Testis (tissue), 3 donors: Measurements from ENCODE around the gene SAMD4B. TPM values are rescaled to one million over a fixed set of nuclear protein-coding genes. Genes with fewer than 3 reads are reported as not detected.

Experiments
- DNase-seq: peaks from one replicate; pipeline ENCODE4 v3.0.0-alpha.2; 2019
- H3K27ac ChIP-seq, 2 donors: fragments of 200-600 bp; sonication (generic); one replicate each; pipeline ENCODE4 v1.5.1; 2019
- H3K27me3 ChIP-seq: fragments of 200-600 bp; sonication (generic); one replicate; pipeline ENCODE4 v1.5.1; 2019
- H3K36me3 ChIP-seq: fragments of 200-600 bp; sonication (generic); one replicate; pipeline ENCODE4 v1.5.1; 2017; ENCODE audit warnings: low read depth; ENCODE audit errors: missing control alignments
- H3K4me1 ChIP-seq: fragments of 200-600 bp; sonication (generic); one replicate; pipeline ENCODE4 v1.5.1; 2019
- H3K4me3 ChIP-seq, 2 donors: fragments of 200-600 bp; sonication (generic); one replicate each; pipeline ENCODE4 v1.5.1; 2017 to 2019
- H3K9me3 ChIP-seq: fragments of 200-600 bp; sonication (generic); one replicate; pipeline ENCODE4 v1.5.1; 2017
- POLR2A ChIP-seq: fragments of 450-650 bp; IDR thresholded peaks from one replicate; pipeline ENCODE4 v1.6.1; 2017; ENCODE audit warnings: antibody characterized with exemption, mild to moderate bottlenecking, moderate library complexity
- WGBS, 2 donors: methylation state at CpG; one replicate each; pipeline ENCODE4 v1.1.5; 2018; 5-methylcytosine and 5-hydroxymethylcytosine counted together
- intact Hi-C: fragments of 100-400 bp; cut with DNase I; formaldehyde crosslinking; loops from one replicate; pipeline ENCODE4 v1.15.1; 2023; ENCODE audit warnings: low total_unique reads
- polyA plus RNA-seq: library from polyadenylated mRNA; stranded (reverse); fragments of 350-450 nt; fragmentation: Illumina TruSeq; extraction: RNeasy Lipid Tissue Mini Kit (QIAGEN cat#74804); gene quantifications from one replicate; pipeline ENCODE4 v1.2.3, GENCODE V29; 2014; ENCODE audit warnings: low read depth, low replicate concordance; ENCODE audit not compliant: insufficient read depth
- total RNA-seq, 2 donors: library from RNA; depleted of rRNA; stranded (reverse); fragments of >200 nt; gene quantifications; one replicate each; pipeline ENCODE4 v1.2.3, GENCODE V29; 2016
- TF ChIP-seq, protein P1 (sequence below), 3 experiments: fragments of 450-650 bp in 2 of 3; fragments of 200-600 bp in 1 of 3; sonication (generic) in 1 of 3; IDR thresholded peaks; one replicate each; pipeline ENCODE4 v1.5.1; 2016 to 2019; ENCODE audit warnings: antibody characterized with exemption in 3 of 3, mild to moderate bottlenecking in 2 of 3, moderate library complexity in 1 of 3

SAMD4B gene
- total and polyA plus RNA-seq, 3 donors from 2014 or later, result 159 to 276 (median 228) TPM

DNA sequence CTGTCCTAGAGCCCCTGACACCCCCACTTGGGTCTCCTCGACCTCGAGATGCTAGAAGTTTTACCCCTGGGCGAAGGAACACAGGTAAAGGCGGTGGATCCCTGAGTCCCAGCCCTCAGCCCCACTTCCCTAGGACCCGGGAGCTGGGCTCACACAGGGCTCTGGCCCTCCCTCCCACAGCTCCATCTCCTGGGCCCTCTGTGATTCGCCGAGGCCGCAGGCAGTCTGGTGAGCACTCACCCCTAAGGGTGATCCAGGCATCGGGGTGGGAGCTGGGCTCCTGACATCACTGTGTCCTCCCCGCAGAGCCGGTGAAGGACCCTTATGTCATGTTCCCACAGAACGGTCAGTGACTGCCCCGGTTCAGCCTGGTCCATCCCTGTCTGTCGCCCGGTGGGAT, 78.5 kb downstream of the SAMD4B start:
- Histone ChIP-seq H3K4me1 (no peaks in the 10 kb centered on the region), H3K9me3 (no peaks in the 10 kb centered on the region), H3K27ac (no peak overlapping the region), H3K4me3 (no peak overlapping the region), H3K27me3 (no peaks in the 10 kb centered on the region), H3K36me3 (no peaks in the 10 kb centered on the region)
- no peak for TF ChIP-seq POLR2A
- TF ChIP-seq, protein P1, sequence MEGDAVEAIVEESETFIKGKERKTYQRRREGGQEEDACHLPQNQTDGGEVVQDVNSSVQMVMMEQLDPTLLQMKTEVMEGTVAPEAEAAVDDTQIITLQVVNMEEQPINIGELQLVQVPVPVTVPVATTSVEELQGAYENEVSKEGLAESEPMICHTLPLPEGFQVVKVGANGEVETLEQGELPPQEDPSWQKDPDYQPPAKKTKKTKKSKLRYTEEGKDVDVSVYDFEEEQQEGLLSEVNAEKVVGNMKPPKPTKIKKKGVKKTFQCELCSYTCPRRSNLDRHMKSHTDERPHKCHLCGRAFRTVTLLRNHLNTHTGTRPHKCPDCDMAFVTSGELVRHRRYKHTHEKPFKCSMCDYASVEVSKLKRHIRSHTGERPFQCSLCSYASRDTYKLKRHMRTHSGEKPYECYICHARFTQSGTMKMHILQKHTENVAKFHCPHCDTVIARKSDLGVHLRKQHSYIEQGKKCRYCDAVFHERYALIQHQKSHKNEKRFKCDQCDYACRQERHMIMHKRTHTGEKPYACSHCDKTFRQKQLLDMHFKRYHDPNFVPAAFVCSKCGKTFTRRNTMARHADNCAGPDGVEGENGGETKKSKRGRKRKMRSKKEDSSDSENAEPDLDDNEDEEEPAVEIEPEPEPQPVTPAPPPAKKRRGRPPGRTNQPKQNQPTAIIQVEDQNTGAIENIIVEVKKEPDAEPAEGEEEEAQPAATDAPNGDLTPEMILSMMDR (IDR thresholded peaks at IDR 0.05), result no peak
- no peak for DNase-seq
- WGBS, 2 donors, result 92% methylated on average over 14 of the region's 15 CpGs
- intact Hi-C loops, result loop anchor here (10.0 kb wide), 1 partner anchor 114 kb away; the partner anchor contains the start of gene EID2B

DNA sequence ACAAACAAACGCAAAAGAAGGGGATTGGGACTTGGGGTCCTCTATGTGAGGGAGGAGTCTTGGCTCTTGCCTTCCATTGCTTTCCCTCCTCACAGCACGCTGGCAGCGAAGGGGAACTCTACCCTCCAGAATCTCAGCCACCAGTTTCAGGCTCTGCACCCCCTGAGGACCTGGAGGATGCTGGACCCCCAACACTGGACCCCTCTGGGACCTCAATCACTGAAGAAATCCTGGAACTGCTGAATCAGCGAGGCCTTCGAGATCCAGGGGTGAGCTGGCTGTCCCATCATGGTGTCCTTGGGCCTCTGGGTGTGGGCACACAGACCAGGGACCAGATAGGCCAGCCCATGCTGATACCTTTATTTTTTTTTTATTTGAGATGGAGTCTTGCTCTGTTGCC, 79.8 kb downstream of the SAMD4B start:
- TF ChIP-seq, protein P1 (IDR thresholded peaks at IDR 0.05), result no peak
- no peak for TF ChIP-seq POLR2A
- 92 to 95% methylated on average over 5 of the region's 5 CpGs for WGBS, 2 donors

DNA sequence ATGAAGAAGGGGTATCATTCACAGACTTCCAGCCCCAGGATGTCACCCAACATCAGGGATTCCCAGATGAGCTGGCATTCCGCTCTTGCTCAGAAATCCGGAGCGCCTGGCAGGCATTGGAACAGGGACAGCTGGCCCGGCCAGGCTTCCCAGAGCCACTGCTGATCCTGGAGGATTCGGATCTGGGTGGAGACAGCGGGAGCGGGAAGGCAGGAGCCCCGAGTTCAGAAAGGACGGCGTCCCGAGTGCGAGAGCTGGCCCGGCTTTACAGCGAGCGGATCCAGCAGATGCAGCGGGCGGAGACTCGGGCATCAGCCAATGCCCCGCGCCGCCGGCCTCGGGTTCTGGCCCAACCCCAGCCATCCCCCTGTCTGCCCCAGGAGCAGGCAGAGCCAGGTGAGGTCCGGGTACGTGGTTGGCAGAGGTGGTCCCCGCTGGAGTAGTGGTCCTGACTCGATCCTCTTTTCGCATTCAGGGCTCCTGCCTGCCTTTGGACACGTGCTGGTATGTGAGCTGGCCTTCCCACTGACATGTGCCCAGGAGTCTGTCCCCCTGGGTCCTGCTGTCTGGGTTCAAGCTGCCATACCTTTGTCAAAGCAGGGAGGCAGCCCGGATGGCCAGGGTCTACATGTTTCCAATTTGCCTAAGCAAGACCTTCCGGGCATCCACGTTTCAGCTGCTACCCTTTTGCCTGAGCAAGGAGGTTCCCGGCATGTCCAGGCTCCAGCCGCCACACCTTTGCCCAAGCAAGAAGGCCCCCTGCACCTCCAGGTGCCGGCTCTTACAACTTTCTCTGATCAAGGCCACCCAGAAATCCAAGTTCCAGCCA, 81.3 kb downstream of the SAMD4B start:
- intact Hi-C loops, result loop anchor here (10.0 kb wide), 1 partner anchor 111 kb away; the partner anchor contains the start of gene EID2B
- no peak for DNase-seq
- Histone ChIP-seq H3K36me3 (no peaks in the 10 kb centered on the region), H3K9me3 (no peaks in the 10 kb centered on the region), H3K4me1 (peaks cover 8% of the 10 kb centered on the region), H3K27me3 (no peaks in the 10 kb centered on the region), H3K4me3 (no peak overlapping the region), H3K27ac (no peak overlapping the region)
- no peak for TF ChIP-seq POLR2A
- TF ChIP-seq, protein P1 (IDR thresholded peaks at IDR 0.05), result no peak
- WGBS, 2 donors, result 92 to 93% methylated on average over 31 to 33 of the region's 35 CpGs

More for the DNA sequence above, 79.8 kb downstream of the SAMD4B start:
- Histone ChIP-seq H3K27me3 (no peaks in the 10 kb centered on the region), H3K4me1 (no peaks in the 10 kb centered on the region), H3K4me3 (no peak overlapping the region), H3K27ac (no peak overlapping the region), H3K9me3 (no peaks in the 10 kb centered on the region), H3K36me3 (no peaks in the 10 kb centered on the region)
- DNase-seq, result no peak
- intact Hi-C loops, result loop anchor here (10.0 kb wide), 1 partner anchor 113 kb away; the partner anchor contains the start of gene EID2B

DNA sequence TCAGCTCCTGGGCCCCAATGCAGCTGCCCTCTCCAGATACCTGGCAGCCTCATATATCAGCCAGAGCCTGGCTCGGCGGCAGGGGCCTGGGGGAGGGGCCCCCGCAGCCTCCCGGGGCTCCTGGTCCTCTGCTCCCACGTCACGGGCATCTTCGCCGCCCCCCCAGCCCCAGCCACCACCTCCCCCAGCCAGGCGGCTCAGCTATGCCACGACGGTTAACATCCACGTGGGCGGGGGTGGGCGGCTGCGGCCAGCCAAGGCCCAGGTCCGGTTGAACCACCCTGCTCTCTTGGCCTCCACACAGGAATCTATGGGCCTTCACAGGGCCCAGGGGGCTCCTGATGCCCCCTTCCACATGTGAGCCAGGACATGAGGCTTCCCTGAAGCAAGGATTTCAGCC, 82.7 kb downstream of the SAMD4B start:
- H3K4me1 ChIP-seq, result peaks cover 19% of the 10 kb centered on the region
- intact Hi-C loops, result loop anchor here (10.0 kb wide), 1 partner anchor 110 kb away; the partner anchor contains the start of gene EID2B
- no peak overlapping the region for H3K4me3 ChIP-seq
- no peaks in the 10 kb centered on the region for H3K27me3 ChIP-seq
- H3K9me3 ChIP-seq, result no peaks in the 10 kb centered on the region
- DNase-seq, result no peak
- H3K36me3 ChIP-seq, result no peaks in the 10 kb centered on the region
- no peak overlapping the region for H3K27ac ChIP-seq
- WGBS, 2 donors, result 81 to 91% methylated on average over 8 to 16 of the region's 16 CpGs
- no peak for TF ChIP-seq POLR2A
- TF ChIP-seq, protein P1 (IDR thresholded peaks at IDR 0.05), result no peak
